K562 (cell line): ENCODE data around the gene HBB.

ENCODE experiments used
- BRD4 ChIP-seq: fragments of 200-600 bp; sonication (generic); IDR thresholded peaks from 2 replicates; pipeline ENCODE4 v1.6.1; 2017; ENCODE audit warnings: inconsistent platforms
- CBX8 ChIP-seq: fragments of 200-600 bp; sonication (generic); IDR thresholded peaks from 2 replicates; pipeline ENCODE4 v1.6.1; 2012; ENCODE audit warnings: borderline replicate concordance, mixed run types, low read depth, mild to moderate bottlenecking, moderate library complexity, mixed read lengths, low read length, control low read depth, inconsistent platforms; ENCODE audit not compliant: poor library complexity, severe bottlenecking; ENCODE audit errors: extremely low read depth
- EP300 ChIP-seq: IDR thresholded peaks from 2 replicates; pipeline ENCODE4 v1.6.1; 2012; ENCODE audit warnings: low read length, improper control_type of control experiment
- KDM5B ChIP-seq: fragments of 200-600 bp; sonication (generic); IDR thresholded peaks from 2 replicates; pipeline ENCODE4 v1.6.1; 2012; ENCODE audit warnings: low read depth, mild to moderate bottlenecking, moderate library complexity, low read length, control low read depth, inconsistent platforms; ENCODE audit not compliant: insufficient replicate concordance
- NR3C1 ChIP-seq: sonication (generic); formaldehyde crosslinking; IDR thresholded peaks from 2 replicates; pipeline ENCODE4 v1.8.1; 2022; ENCODE audit warnings: missing genetic modification reagents
- NRF1 ChIP-seq, 2 experiments: fragments of 450-650 bp; IDR thresholded peaks in 1 of 2; conservative IDR thresholded peaks in 1 of 2; 2 replicates each; pipeline ENCODE4 v1.6.1; 2014; ENCODE audit warnings: mild to moderate bottlenecking in 2 of 2
- RFX5 ChIP-seq: IDR thresholded peaks from 2 replicates; pipeline ENCODE4 v1.6.1; 2011; ENCODE audit warnings: low read depth, mild to moderate bottlenecking, improper control_type of control experiment, low read length

GRCh38 chr11:5229796-5230195 lies 2.9 kb upstream of the HBB start:
- TF ChIP-seq CBX8 (no peak), EP300 (no peak), NRF1 (conservative IDR thresholded peaks at IDR 0.05 in 1 of 2, IDR thresholded peaks at IDR 0.05 in 1 of 2) (no peak), KDM5B (no peak), BRD4 (no peak), RFX5 (no peak), NR3C1 (no peak)
